HG03139 (cell line): ENCODE measurements around the gene SYT14.
"Not testable (repeated sequence)": the region's sequence is repeated elsewhere in the genome, so short reads cannot be mapped to it uniquely, and the experiment has no call there.

Experiments used
- ATAC-seq: cut with Tn5 transposase; IDR thresholded peaks from one replicate; pipeline ENCODE4 v1.9.1; 2021; ENCODE audit not compliant: unreplicated experiment

Gene SYT14

GRCh38 chr1:209937996-209938959 lies at the start of gene SYT14:
SYT14 (plus strand) TSS chr1:209938217; CDS start chr1:209938265, 48 bp downstream.
- ATAC-seq, result no peak

DNA sequence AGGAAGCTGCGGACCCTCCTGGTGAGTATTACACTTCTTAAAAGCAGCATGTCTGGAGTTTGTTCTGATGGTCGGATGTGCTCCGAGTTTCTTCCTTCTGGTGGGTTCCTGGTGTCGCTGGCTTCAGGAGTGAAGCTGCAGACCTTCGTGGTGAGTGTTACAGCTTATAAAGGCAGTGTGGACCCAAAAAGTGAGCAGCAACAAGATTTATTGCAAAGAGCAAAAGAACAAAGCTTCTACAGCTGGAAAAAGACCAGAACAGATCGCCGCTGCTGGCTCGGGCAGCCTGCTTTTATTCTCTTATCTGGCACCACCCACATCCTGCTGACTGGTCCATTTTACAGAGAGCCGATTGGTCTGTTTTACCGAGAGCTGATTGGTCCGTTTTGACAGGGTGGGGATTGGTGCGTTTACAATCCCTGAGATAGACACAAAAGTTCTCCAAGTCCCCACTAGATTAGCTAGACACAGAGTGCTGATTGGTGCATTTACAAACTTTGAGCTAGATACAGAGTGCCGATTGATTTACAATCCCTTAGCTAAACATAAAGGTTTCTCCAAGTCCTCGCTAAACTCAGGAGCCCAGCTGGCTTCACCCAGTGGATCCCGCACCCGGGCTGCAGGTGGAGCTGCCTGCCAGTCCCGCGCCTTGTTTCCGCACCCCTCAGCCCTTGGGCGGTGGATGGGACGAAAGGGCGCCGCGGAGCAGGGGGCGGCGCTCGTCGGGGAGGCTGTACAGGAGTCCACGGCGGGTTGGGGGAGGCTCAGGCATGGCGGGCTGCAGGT lies 49.5 kb upstream of the SYT14 start:
- not testable (repeated sequence) for ATAC-seq

DNA sequence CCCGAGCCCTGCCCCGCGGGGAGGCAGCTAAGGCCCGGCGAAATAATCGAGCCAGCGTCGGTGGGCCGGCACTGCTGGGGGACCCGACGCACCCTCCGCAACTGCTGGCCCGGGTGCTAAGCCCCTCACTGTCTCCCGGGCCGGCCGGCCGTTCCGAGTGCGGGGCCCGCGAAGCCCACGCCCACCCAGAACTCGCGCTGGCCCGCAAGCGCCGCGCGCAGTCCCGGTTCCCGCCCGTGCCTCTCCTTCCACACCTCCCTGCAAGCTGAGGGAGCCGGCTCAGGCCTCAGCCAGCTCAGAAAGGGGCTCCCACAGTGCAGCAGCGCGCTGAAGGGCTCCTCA lies 49.0 kb upstream of the SYT14 start:
- ATAC-seq, result no peak

DNA sequence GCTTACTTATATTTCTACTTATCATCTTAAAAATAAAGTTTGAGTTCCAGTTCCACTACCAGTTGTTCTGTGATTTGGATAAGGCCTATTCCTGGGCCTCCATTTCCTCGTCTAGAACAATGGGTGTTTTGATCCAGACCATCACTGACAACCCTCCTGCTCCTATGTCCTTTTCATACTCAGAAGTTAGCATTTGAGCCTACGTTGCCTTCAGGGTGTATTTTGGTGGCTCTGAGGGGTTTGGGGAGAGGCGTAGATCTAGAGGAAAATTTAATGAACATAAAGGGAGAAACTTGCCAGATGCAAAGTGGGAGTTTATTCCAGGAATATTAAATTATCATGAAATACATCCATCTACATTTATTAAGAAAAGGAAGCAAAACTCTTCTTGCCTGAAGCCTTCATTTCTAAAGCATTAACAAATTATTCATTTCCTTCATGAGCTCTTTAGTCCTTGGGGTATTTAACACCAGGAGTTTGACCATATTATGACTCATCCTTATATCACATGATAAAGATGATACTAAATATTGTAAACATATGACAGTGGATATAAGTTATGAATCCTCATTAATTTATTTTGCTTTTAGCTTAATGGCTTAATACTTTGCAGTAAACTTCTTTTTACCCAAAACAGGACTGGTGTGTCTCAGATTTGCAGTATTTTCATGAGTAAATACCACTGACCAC lies 47.2 kb upstream of the SYT14 start:
- ATAC-seq, result no peak

DNA sequence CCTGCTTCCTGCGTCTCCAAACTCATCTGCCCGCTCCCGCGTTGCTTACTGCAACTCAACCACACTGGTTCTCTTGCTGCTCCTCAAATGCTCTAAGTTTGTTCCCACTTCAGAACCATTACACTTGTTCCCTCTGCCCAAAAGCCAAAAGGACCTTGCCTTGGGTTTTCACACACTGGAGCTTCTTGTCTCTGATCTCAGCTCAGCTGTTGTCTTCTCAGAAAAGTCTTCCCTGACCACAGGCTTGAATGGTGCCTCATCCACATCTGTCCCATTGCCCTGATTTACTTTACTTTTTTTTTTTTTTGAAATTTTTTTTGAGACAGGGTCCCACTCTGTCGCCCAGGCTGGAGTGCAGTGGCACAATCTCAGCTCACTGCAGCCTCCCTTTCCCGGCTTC lies 44.3 kb upstream of the SYT14 start:
- no peak for ATAC-seq

DNA sequence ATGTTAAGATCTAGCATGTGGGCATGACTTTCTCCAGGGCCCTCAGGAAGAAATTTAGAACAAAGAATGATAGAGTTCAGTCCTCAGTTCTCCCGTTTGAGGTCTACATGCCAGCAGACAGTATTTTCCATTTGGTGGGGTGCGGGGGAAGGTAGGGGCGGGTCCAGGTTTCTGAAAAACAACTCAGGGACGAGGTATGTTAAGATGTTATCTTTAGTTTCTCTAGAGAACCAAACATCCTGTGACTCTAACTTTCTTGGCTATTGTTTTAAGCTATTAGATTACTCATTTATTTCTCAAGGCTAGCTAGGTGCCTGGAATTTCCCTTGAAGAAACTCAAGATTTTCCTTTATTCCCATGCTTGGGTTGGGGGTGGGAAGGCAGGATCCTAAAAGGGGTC lies 42.3 kb upstream of the SYT14 start:
- ATAC-seq, result no peak

DNA sequence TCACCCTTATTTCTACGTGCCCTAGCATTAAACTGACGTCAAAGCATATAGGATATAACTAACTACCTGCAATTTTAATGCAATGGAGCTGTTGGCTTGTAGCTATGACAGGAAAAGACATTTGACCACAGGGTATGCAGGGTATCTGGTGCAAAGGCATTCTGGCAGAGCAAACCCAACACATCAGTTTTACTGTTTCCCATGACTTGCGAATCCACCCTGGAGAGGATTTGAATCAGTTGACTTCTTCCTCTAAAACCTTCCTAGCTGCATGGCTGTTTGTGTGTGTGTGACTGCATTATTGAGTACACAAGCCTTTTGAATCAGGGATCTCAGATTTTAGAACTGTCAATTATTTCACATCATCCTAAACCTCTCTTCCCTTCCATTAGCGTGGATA lies 41.7 kb upstream of the SYT14 start:
- no peak for ATAC-seq

DNA sequence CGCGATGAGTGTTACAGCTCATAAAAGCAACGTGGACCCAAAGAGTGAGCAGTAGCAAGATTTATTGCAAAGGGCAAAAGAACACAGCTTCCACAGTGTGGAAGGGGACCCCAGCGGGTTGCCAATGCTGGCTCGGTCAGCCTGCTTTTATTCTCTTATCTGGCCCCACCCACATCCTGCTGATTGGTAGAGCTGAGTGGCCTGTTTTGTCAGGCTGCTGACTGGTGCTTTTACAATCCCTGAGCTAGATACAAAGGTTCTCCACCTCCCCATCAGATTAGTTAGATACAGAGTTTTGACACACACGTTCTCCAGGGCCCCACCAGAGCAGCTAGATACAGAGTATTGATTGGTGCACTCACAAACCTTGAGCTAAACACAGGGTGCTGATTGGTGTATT lies 39.7 kb upstream of the SYT14 start:
- ATAC-seq, result not testable (repeated sequence)

GRCh38 chr1:209898851-209899250 lies 39.2 kb upstream of the SYT14 start:
- ATAC-seq, result not testable (repeated sequence)

DNA sequence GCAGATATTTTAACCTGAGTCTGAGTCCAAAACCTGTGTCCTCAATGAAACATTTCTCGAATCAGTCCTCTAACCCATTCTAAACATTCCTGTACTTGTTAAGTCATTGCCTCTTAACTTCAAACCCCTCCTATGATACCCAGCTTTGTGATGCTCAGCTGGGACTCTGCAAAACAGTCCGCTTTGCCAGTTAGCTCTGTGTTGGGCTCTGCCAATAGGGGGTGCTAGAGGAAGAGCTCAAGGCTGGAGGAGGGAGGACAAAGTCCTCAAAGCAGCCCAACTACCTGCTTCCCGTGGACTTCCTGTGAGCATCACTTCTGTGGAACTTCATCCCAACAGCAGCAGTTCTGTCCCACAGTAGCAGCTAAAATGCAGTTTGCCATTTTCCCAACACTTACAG lies 38.1 kb upstream of the SYT14 start:
- ATAC-seq, result no peak

- ATAC-seq, result no peak
Observed at GRCh38 chr1:209900734-209901133, 37.3 kb upstream of the SYT14 start.

GRCh38 chr1:209901211-209901610 lies 36.8 kb upstream of the SYT14 start:
- no peak for ATAC-seq

- not testable (repeated sequence) for ATAC-seq
Observed at GRCh38 chr1:209904774-209905173, 33.2 kb upstream of the SYT14 start.

DNA sequence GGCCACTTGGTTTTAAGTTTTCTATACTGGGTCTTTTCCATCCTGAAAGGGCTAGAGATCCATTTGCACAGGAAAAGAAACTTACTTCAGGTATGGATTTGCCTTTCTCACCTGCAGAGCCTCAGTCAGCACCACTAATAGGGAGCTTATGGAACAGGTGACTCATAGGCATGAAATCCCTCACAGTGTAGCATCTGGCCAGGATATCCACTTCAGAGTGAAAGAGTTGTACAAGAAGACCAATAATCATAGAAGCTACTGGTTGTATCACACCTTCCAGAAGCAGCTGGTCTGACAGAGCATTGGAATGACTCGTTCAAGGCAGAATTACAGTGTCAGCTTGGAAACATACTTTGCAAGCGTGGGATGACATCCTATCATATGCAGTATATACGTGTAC lies 26.3 kb upstream of the SYT14 start:
- no peak for ATAC-seq

DNA sequence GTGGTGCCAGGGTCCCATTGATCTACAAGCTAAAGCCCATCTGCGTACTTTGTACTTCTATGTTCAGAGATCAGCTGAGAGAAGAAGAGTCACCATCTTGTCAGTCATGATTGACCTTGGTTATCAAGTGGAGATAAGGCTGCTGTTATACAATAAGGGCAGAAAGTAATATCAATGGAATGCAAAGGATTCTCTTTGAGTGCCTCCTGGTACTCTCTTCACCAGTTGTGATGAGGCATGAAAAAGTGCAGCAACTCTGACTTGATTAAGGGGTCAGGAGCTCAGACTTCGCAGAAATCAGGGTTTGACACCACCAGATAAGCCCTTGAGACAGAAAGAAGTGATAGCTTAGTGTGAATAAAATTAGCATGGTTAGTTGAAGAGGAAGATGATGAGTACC lies 25.7 kb upstream of the SYT14 start:
- ATAC-seq, result no peak

DNA sequence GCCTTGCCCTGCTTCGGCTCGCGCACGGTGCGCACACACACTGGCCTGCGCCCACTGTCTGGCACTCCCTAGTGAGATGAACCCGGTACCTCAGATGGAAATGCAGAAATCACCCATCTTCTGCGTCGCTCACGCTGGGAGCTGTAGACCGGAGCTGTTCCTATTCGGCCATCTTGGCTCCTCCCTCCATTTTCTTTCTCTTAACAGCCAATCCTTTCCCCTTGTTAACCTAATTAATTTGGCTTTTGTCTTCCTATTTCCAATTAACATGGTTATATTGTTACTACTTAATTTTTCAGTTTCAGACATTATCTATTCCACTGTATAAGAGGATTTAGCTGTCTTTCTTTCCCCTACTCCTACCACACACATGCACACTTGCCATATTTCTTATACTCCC lies 18.4 kb upstream of the SYT14 start:
- not testable (repeated sequence) for ATAC-seq

- no peak for ATAC-seq
Observed at GRCh38 chr1:209920844-209921243, 17.2 kb upstream of the SYT14 start.

DNA sequence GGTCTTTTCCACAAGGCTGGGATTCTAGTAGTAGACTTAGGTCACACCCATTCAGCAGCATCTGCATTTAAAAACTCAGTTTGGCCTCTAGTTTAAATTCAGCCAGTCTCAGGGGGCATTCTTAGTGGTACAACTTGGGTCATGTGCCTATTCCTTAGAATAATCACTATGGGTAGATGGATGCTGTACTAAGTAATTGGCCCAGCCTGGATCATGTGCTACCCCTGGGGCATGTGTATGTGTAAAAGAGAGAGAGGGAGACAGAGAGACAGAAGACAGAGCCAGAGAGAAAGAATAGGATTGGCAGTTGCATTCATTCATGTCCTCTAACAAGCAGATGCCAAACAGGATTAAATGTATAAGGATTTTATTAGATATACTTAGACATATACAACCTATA lies 13.6 kb upstream of the SYT14 start:
- ATAC-seq, result no peak

DNA sequence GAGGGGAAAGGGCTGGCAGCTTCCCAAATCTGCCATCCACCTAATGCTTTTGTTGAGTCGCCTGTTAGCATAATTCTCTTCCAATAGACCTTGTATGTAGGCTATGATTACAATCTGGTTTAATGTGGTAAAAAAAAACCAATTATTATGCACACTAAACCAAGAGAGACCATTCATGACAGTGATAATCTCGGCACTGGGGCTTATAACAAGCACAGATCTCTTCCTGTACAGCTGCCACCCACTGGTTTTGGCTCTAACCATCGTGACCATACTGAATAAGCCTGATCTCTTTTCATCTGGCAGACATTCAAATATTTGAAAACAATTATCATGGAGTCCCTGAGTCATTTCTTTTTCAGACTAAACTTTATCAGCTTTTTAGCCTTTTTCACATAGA lies 12.0 kb upstream of the SYT14 start:
- no peak for ATAC-seq

- no peak for ATAC-seq
Observed at GRCh38 chr1:209927466-209927865, 10.6 kb upstream of the SYT14 start.

GRCh38 chr1:209929751-209930150 lies 8.3 kb upstream of the SYT14 start:
- no peak for ATAC-seq

GRCh38 chr1:209931141-209931540 lies 6.9 kb upstream of the SYT14 start:
- no peak for ATAC-seq
